ENCODE data around the gene CRIM1. TPM values are rescaled to one million over a fixed set of nuclear protein-coding genes. Genes with fewer than 3 reads are reported as not detected.

CRIM1 gene
- polyA plus RNA-seq, 3 donors from 2014 or later = 1.9 to 3.3 (median 3.0) TPM

DNA sequence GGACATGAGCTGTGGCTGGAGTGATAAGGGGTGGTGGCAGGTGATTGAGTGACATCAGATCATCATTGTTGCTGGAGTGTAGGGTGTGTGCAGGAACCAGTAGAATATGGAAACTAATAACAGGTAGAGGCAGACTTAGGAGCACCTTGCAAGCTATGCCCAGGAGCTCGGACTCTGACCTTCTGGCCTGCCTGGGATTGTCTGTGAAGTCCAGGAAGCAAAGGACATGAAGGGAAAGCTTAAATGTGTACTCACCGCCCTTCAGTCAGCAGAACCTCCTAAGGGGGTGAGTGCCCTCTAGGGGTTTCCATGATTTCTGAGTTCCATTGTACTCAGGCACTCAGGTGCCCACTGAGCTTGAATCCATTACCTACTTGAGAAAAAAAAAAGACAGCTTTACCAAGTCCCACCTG, 104.2 kb downstream of the CRIM1 start:
- no peak for DNase-seq
- H3K4me1 Mint-ChIP-seq = peaks cover 0 to 13% of the 10 kb centered on the region in 2 donors
- H3K9me3 Mint-ChIP-seq = no peaks in the 10 kb centered on the region
- peaks cover 3 to 8% (median 5%) of the 10 kb centered on the region in 3 donors for H3K36me3 Mint-ChIP-seq
- H3K27me3 Mint-ChIP-seq (ENCODE audit: low read depth in 3 of 3) = no peaks in the 10 kb centered on the region
- no peak overlapping the region for H3K4me3 Mint-ChIP-seq
- H3K27ac Mint-ChIP-seq = no peak overlapping the region

DNA sequence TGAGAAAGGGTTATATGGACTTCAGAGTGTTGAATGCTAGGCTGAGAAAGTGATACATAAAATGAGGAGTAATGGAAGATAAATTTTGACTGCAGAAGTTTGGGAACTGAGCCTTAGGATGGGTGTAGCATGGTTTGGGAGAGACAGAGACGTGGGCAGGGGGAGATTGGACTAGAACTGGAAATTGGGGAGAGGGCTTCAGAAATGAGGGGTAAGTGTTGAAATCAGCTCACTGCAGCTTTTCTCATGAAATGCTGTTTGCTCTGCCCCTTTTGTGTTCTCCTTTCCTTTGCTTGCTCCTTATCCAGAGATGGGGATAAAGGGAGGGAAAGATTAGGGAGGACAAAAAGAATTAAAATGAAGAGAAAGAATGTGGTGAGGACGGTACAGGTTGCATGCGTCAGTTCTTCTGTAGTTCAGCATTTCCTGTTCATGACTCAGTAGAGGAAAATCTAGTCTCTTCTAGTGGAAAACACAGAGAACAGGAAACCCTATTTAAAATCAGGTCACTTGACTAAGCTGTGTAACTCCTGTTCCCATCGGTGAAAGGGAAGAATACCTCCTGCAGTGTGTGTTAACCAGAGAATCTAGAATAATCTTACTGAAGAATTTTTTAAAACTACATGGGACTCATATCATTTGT, 105.6 kb downstream of the CRIM1 start:
- peak in 1 of 3 donors; percentile 3 for DNase-seq
- Mint-ChIP-seq H3K4me3 (no peak overlapping the region), H3K4me1 (peaks cover 0 to 13% of the 10 kb centered on the region in 2 donors), H3K36me3 (peaks cover 3 to 11% (median 5%) of the 10 kb centered on the region in 3 donors), H3K27ac (peak overlapping the region in 2 of 6 donors; percentile 36 to 41), H3K9me3 (no peaks in the 10 kb centered on the region), H3K27me3 (ENCODE audit: low read depth in 3 of 3) (no peaks in the 10 kb centered on the region)

GRCh38 chr2:36462311-36462935, 106.8 kb downstream of the CRIM1 start:
- H3K27me3 Mint-ChIP-seq (ENCODE audit: low read depth in 3 of 3) = no peaks in the 10 kb centered on the region
- DNase-seq = no peak
- H3K9me3 Mint-ChIP-seq = no peaks in the 10 kb centered on the region
- peaks cover 0 to 13% of the 10 kb centered on the region in 2 donors for H3K4me1 Mint-ChIP-seq
- H3K27ac Mint-ChIP-seq = no peak overlapping the region
- peaks cover 3 to 16% (median 9%) of the 10 kb centered on the region in 3 donors for H3K36me3 Mint-ChIP-seq
- no peak overlapping the region for H3K4me3 Mint-ChIP-seq

DNA sequence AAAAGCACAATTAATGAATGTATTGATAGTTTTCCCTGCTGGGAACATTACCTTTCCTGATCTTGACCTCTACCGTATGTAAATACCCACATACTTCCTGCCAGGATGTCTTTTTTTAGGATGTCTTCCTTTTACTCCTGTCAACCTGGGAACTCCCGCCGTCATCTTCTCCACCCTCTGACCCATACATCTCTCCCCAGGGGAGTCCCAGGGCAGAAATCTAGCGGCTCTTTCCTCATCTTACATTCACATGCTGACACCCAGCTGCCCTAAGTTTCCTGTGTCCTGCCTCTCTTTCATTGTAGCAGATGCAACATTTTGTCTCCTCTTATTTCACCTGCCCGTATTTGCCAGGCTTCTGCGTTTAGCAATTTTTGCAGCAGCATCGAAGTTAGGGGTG, 107.8 kb downstream of the CRIM1 start:
- no peaks in the 10 kb centered on the region for H3K9me3 Mint-ChIP-seq

DNA sequence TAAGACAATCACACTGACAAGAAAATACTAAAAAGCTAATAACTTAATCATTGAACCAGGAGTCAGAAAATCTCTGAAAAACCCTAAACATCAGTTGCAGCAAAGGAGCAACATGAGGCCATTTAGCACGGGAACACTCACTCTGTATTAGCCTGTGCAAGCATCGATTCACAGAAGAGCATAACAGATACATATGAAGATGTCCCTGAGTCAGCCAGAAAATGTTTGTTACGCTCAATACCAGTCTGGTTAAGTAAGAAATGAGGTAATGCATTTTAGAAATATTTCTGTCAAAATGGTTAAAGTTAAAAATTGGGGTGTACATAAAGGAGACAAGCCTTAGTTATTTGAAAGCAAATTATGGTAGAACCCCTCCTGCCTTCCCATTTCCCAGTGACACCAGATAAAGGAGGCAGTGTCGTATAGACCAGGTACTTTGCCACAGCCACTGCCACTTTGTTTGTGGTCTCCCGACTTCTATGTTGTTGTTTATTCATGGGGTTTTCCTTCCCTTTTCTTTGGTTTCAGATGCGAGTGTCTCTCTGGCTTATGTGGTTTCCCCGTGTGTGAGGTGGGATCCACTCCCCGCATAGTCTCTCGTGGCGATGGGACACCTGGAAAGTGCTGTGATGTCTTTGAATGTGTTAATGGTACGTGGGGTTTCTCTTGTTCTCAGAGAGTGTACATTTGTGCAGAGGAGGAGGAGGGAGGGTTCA, 108.6 kb downstream of the CRIM1 start:
- H3K27ac Mint-ChIP-seq = peak overlapping the region in 1 of 6 donors; percentile 41
- H3K36me3 Mint-ChIP-seq = peaks cover 3 to 24% (median 9%) of the 10 kb centered on the region in 3 donors
- no peaks in the 10 kb centered on the region for H3K9me3 Mint-ChIP-seq
- no peaks in the 10 kb centered on the region for H3K27me3 Mint-ChIP-seq (ENCODE audit: low read depth in 3 of 3)
- H3K4me3 Mint-ChIP-seq = no peak overlapping the region
- H3K4me1 Mint-ChIP-seq = peaks cover 0 to 13% of the 10 kb centered on the region in 2 donors
- DNase-seq = no peak

More for the DNA sequence above, 107.8 kb downstream of the CRIM1 start:
- Mint-ChIP-seq H3K27ac (no peak overlapping the region), H3K27me3 (ENCODE audit: low read depth in 3 of 3) (no peaks in the 10 kb centered on the region), H3K36me3 (peaks cover 3 to 20% (median 9%) of the 10 kb centered on the region in 3 donors), H3K4me3 (no peak overlapping the region), H3K4me1 (peaks cover 0 to 13% of the 10 kb centered on the region in 2 donors)
- DNase-seq = no peak

DNA sequence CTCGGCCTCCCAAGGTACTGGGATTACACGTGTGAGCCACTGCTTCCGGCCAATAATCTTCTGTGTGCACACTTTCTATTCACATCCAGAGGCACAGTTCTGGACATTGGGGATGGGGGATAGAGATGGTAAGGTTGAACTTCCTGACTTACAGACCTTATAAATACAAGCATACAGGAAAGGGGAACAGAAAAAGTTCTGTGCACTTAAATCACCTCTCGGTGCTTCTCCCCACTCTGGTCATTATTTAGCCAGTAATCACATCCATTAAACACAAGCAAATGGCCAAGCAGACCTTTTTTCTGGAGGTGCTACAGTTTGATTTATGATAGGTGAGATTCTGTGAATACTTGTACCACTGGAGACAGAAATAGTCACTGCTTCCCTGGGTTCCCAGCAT, 110.6 kb downstream of the CRIM1 start:
- DNase-seq = no peak
- H3K4me3 Mint-ChIP-seq = no peak overlapping the region

GRCh38 chr2:36468463-36469105, 113.0 kb downstream of the CRIM1 start:
- Mint-ChIP-seq H3K4me1 (peaks cover 2 to 11% of the 10 kb centered on the region in 2 donors), H3K4me3 (no peak overlapping the region), H3K36me3 (peaks cover 23 to 41% (median 24%) of the 10 kb centered on the region in 3 donors), H3K27ac (no peak overlapping the region), H3K9me3 (peaks cover 0 to 3% (median 0%) of the 10 kb centered on the region in 6 donors), H3K27me3 (ENCODE audit: low read depth in 3 of 3) (no peaks in the 10 kb centered on the region)
- DNase-seq = no peak

More for the DNA sequence above, 110.6 kb downstream of the CRIM1 start:
- Mint-ChIP-seq H3K36me3 (peaks cover 9 to 30% (median 12%) of the 10 kb centered on the region in 3 donors), H3K9me3 (no peaks in the 10 kb centered on the region), H3K27me3 (ENCODE audit: low read depth in 3 of 3) (no peaks in the 10 kb centered on the region), H3K4me1 (peaks cover under 1 to 13% of the 10 kb centered on the region in 2 donors), H3K27ac (no peak overlapping the region)

DNA sequence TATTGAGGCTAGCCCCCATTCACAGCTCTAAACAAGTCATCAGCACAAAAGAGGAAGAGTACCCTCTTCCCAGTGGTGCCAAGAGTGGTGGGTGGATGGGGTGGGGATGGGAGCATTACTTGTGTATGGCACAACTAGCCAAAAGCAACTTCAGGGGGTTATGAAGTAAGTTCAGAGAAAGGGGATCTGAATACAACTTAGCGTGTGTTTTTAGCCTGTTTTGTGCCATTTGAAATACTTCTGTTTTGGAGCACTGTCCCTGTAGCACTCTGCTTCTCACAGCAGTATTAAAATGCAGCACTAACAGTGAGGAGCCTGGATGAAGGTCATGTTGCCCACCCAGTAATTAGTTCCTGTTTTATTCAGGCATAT, 113.5 kb downstream of the CRIM1 start:
- Mint-ChIP-seq H3K36me3 (peaks cover 26 to 44% (median 29%) of the 10 kb centered on the region in 3 donors), H3K27me3 (ENCODE audit: low read depth in 3 of 3) (no peaks in the 10 kb centered on the region), H3K9me3 (peaks cover 0 to 8% (median 4%) of the 10 kb centered on the region in 6 donors), H3K27ac (no peak overlapping the region), H3K4me1 (peaks cover 2 to 6% of the 10 kb centered on the region in 2 donors), H3K4me3 (no peak overlapping the region)
- no peak for DNase-seq

- DNase-seq = no peak
- H3K4me1 Mint-ChIP-seq = peaks cover 0 to 2% of the 10 kb centered on the region in 2 donors
- no peaks in the 10 kb centered on the region for H3K27me3 Mint-ChIP-seq (ENCODE audit: low read depth in 3 of 3)
- peaks cover 0 to 14% (median 9%) of the 10 kb centered on the region in 6 donors for H3K9me3 Mint-ChIP-seq
- H3K4me3 Mint-ChIP-seq = no peak overlapping the region
- peaks cover 24 to 49% (median 28%) of the 10 kb centered on the region in 3 donors for H3K36me3 Mint-ChIP-seq
- H3K27ac Mint-ChIP-seq = no peak overlapping the region
Observed at GRCh38 chr2:36469710-36470109, 114.1 kb downstream of the CRIM1 start.

DNA sequence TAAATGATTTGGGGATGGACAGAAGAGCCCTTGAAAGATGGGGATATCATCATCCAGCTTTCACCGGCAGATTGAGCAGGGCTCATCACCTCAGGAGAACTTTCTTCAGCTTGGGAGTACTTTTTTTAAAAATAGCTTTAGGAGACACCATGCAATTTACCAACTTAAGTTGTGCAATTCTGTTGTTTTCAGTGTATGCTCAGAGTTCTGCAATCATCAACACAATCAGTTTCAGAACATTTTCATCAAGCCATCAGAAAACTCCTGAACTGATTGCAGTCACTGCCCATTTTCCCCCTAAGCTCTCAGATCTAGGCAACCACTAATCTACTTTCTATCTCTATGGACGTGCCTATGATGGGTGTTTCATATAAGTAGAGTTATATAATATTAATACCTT, 117.7 kb downstream of the CRIM1 start:
- peaks cover 16 to 36% (median 29%) of the 10 kb centered on the region in 6 donors for H3K9me3 Mint-ChIP-seq
- H3K4me3 Mint-ChIP-seq = no peak overlapping the region
- H3K36me3 Mint-ChIP-seq = peaks cover 50 to 71% (median 63%) of the 10 kb centered on the region in 3 donors
- peaks cover 0 to 2% (median 0%) of the 10 kb centered on the region in 3 donors for H3K27me3 Mint-ChIP-seq (ENCODE audit: low read depth in 3 of 3)
- DNase-seq = no peak
- no peak overlapping the region for H3K27ac Mint-ChIP-seq
- H3K4me1 Mint-ChIP-seq = peaks cover 0 to 2% of the 10 kb centered on the region in 2 donors

GRCh38 chr2:36476411-36476810, 120.8 kb downstream of the CRIM1 start:
- Mint-ChIP-seq H3K4me1 (no peaks in the 10 kb centered on the region), H3K4me3 (no peak overlapping the region), H3K9me3 (peaks cover 16 to 36% (median 29%) of the 10 kb centered on the region in 6 donors), H3K27ac (no peak overlapping the region), H3K27me3 (ENCODE audit: low read depth in 3 of 3) (peaks cover 0 to 2% (median 0%) of the 10 kb centered on the region in 3 donors), H3K36me3 (peaks cover 72 to 82% (median 77%) of the 10 kb centered on the region in 3 donors)
- no peak for DNase-seq

GRCh38 chr2:36477315-36477714, 121.7 kb downstream of the CRIM1 start:
- Mint-ChIP-seq H3K4me1 (no peaks in the 10 kb centered on the region), H3K4me3 (no peak overlapping the region), H3K36me3 (peaks cover 70 to 88% (median 79%) of the 10 kb centered on the region in 3 donors), H3K27me3 (ENCODE audit: low read depth in 3 of 3) (peaks cover 0 to 2% (median 0%) of the 10 kb centered on the region in 3 donors), H3K27ac (no peak overlapping the region), H3K9me3 (peaks cover 16 to 36% (median 29%) of the 10 kb centered on the region in 6 donors)
- no peak for DNase-seq

DNA sequence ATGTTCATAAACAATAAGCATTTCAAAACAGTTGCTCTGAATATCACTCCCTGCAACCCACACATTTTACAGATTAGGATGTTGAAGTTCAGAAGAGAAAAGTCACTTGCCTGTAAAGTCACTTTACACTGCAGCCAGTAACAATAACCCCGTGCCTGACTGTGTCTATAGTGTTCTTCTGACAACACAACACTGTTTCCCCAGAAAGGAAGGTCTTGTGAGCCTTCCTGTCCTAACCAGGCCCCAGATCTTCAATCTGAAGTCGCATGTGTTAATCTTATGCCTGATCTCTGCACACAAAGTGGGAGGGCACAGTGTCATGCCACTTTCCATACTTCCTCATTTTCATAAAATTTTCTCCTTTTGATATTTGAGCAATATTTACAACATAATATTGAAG, 122.2 kb downstream of the CRIM1 start:
- DNase-seq = no peak
- no peaks in the 10 kb centered on the region for H3K4me1 Mint-ChIP-seq
- H3K36me3 Mint-ChIP-seq = peaks cover 66 to 83% (median 79%) of the 10 kb centered on the region in 3 donors
- H3K4me3 Mint-ChIP-seq = no peak overlapping the region
- peaks cover 16 to 35% (median 29%) of the 10 kb centered on the region in 6 donors for H3K9me3 Mint-ChIP-seq
- H3K27me3 Mint-ChIP-seq (ENCODE audit: low read depth in 3 of 3) = peaks cover 0 to 2% (median 0%) of the 10 kb centered on the region in 3 donors
- H3K27ac Mint-ChIP-seq = no peak overlapping the region

Measured in immature natural killer cell (primary cell).